ENCODE data around the gene SLC25A6.

DNA sequence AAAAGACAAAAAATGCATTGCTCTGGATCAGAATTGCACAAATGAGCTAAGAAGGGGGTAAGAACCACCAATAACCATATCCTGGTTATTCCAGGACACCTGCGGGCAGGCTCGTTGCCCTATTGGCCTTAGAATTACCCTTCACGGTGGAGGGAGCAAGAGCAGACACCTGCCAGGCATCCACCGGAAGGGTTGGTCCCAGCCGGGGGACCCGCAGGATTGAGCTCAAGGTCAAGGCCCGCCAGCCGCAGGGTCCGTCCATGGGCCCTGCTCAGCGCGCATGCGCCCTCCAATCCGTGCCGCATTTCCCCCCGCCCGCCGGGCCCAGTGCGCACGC, 575 bp downstream of the SLC25A6 start:
- TF ChIP-seq, protein P1, sequence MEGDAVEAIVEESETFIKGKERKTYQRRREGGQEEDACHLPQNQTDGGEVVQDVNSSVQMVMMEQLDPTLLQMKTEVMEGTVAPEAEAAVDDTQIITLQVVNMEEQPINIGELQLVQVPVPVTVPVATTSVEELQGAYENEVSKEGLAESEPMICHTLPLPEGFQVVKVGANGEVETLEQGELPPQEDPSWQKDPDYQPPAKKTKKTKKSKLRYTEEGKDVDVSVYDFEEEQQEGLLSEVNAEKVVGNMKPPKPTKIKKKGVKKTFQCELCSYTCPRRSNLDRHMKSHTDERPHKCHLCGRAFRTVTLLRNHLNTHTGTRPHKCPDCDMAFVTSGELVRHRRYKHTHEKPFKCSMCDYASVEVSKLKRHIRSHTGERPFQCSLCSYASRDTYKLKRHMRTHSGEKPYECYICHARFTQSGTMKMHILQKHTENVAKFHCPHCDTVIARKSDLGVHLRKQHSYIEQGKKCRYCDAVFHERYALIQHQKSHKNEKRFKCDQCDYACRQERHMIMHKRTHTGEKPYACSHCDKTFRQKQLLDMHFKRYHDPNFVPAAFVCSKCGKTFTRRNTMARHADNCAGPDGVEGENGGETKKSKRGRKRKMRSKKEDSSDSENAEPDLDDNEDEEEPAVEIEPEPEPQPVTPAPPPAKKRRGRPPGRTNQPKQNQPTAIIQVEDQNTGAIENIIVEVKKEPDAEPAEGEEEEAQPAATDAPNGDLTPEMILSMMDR (IDR thresholded peaks at IDR 0.05 in 4 of 5, conservative IDR thresholded peaks at IDR 0.05 in 1 of 5) = no peak
- TF ChIP-seq POLR2A (IDR thresholded peaks at IDR 0.05) = no peak
